Smooth muscle cell (in vitro differentiated cells): ENCODE measurements around the gene STK11IP. TPM values are rescaled to one million over a fixed set of nuclear protein-coding genes. Genes with fewer than 3 reads are reported as not detected.

Experiments
- DNase-seq: peaks from one replicate; lab custom pipeline; 2025; ENCODE audit not compliant: unreplicated experiment; lab: John Stamatoyannopoulos, UW
- H2AFZ ChIP-seq: fragments of 200-600 bp; sonication (generic); 2 replicates; pipeline ENCODE4 v1.6.0; 2016; ENCODE audit warnings: antibody characterized with exemption, low read depth, mild to moderate bottlenecking
- H3F3A ChIP-seq: fragments of 200-600 bp; sonication (generic); 2 replicates; pipeline ENCODE4 v1.6.0; 2017; ENCODE audit warnings: antibody characterized with exemption, low read depth
- H3K27ac ChIP-seq: fragments of 200-600 bp; sonication (generic); 2 replicates; pipeline ENCODE4 v1.5.1; 2016; ENCODE audit warnings: low read depth, mild to moderate bottlenecking
- H3K27me3 ChIP-seq: fragments of 200-600 bp; sonication (generic); 2 replicates; pipeline ENCODE4 v1.6.1; 2016; ENCODE audit warnings: low read depth, mild to moderate bottlenecking
- H3K36me3 ChIP-seq: fragments of 200-600 bp; sonication (generic); 2 replicates; pipeline ENCODE4 v1.5.1; 2016; ENCODE audit warnings: low read depth
- H3K4me1 ChIP-seq: fragments of 200-600 bp; sonication (generic); 2 replicates; pipeline ENCODE4 v1.5.1; 2016; ENCODE audit warnings: low read depth
- H3K4me2 ChIP-seq: fragments of 200-600 bp; sonication (generic); 2 replicates; pipeline ENCODE4 v1.6.0; 2016; ENCODE audit warnings: mild to moderate bottlenecking
- H3K4me3 ChIP-seq: fragments of 200-600 bp; sonication (generic); 2 replicates; pipeline ENCODE4 v1.5.1; 2016; ENCODE audit warnings: mild to moderate bottlenecking
- H3K79me2 ChIP-seq: fragments of 200-600 bp; sonication (generic); 2 replicates; pipeline ENCODE4 v1.6.0; 2016; ENCODE audit warnings: low read depth, mild to moderate bottlenecking
- H3K9ac ChIP-seq: fragments of 200-600 bp; sonication (generic); 2 replicates; pipeline ENCODE4 v1.6.0; 2016; ENCODE audit warnings: low read depth
- H3K9me3 ChIP-seq: fragments of 200-600 bp; sonication (generic); replicated peaks from 2 replicates; pipeline ENCODE4 v1.5.1; 2016; ENCODE audit warnings: low read depth
- H4K20me1 ChIP-seq: fragments of 200-600 bp; sonication (generic); 2 replicates; pipeline ENCODE4 v1.6.0; 2016; ENCODE audit warnings: low read depth
- CTCF ChIP-seq: fragments of 200-600 bp; sonication (generic); IDR thresholded peaks from 2 replicates; pipeline ENCODE4 v1.5.1; 2017; ENCODE audit warnings: borderline replicate concordance, mild to moderate bottlenecking, antibody characterized with exemption; ENCODE audit not compliant: insufficient read depth, poor library complexity, severe bottlenecking
- WGBS: methylation state at CpG from one replicate; pipeline ENCODE4 v1.1.7; 2016; ENCODE audit warnings: low lambda C conversion rate; 5-methylcytosine and 5-hydroxymethylcytosine counted together
- polyA plus RNA-seq: library from polyadenylated mRNA; unstranded; fragments of >200 nt; fragmentation: Nextera tagmentation; extraction: Ambion mirVana; gene quantifications from 2 replicates; pipeline ENCODE4 v1.2.1, GENCODE V29; 2016
- total RNA-seq: library from RNA; depleted of rRNA; stranded (reverse); fragments of >200 nt; gene quantifications from 2 replicates; pipeline ENCODE4 v1.2.3, GENCODE V29; 2014

The STK11IP gene
- total and polyA plus RNA-seq, 2 experiments from 2014 or later, result 10.2 to 13.6 TPM

- no peaks in the 10 kb centered on the region for H3K36me3 ChIP-seq
- no peak overlapping the region for H3K27ac ChIP-seq
- no peaks in the 10 kb centered on the region for H3K79me2 ChIP-seq
- no peaks in the 10 kb centered on the region for H4K20me1 ChIP-seq
- DNase-seq, result no peak
- 92% methylated on average over 3 of the region's 3 CpGs for WGBS
- H3K9ac ChIP-seq, result no peak overlapping the region
- H3K4me3 ChIP-seq, result no peak overlapping the region
- H3K9me3 ChIP-seq, result no peaks in the 10 kb centered on the region
- H3K4me1 ChIP-seq, result no peaks in the 10 kb centered on the region
- H3K27me3 ChIP-seq, result no peaks in the 10 kb centered on the region
- no peak for TF ChIP-seq CTCF
- H3F3A ChIP-seq, result no peaks in the 10 kb centered on the region
- H2AFZ ChIP-seq, result no peak overlapping the region
- H3K4me2 ChIP-seq, result no peak overlapping the region
Observed at GRCh38 chr2:219618733-219619122, 21.1 kb downstream of the STK11IP start.

GRCh38 chr2:219619235-219619634, 21.6 kb downstream of the STK11IP start:
- Histone ChIP-seq H3K79me2 (no peaks in the 10 kb centered on the region), H3K9ac (no peak overlapping the region), H3F3A (no peaks in the 10 kb centered on the region), H3K9me3 (no peaks in the 10 kb centered on the region), H3K36me3 (no peaks in the 10 kb centered on the region), H3K27me3 (no peaks in the 10 kb centered on the region), H4K20me1 (no peaks in the 10 kb centered on the region), H3K4me1 (no peaks in the 10 kb centered on the region), H3K27ac (no peak overlapping the region), H2AFZ (no peak overlapping the region), H3K4me2 (no peak overlapping the region), H3K4me3 (no peak overlapping the region)
- no peak for DNase-seq
- WGBS, result 48% methylated on average over 4 of the region's 4 CpGs
- peak; percentile 4 for TF ChIP-seq CTCF

- no peak overlapping the region for H3K9ac ChIP-seq
- no peak overlapping the region for H3K4me2 ChIP-seq
- H3K79me2 ChIP-seq, result no peaks in the 10 kb centered on the region
- no peaks in the 10 kb centered on the region for H3K4me1 ChIP-seq
- H3K27me3 ChIP-seq, result no peaks in the 10 kb centered on the region
- no peak for DNase-seq
- no peaks in the 10 kb centered on the region for H3F3A ChIP-seq
- no peak overlapping the region for H3K4me3 ChIP-seq
- TF ChIP-seq CTCF, result no peak
- H3K27ac ChIP-seq, result no peak overlapping the region
- no peaks in the 10 kb centered on the region for H3K9me3 ChIP-seq
- 89% methylated on average over 6 of the region's 6 CpGs for WGBS
- no peaks in the 10 kb centered on the region for H4K20me1 ChIP-seq
- no peaks in the 10 kb centered on the region for H3K36me3 ChIP-seq
- no peak overlapping the region for H2AFZ ChIP-seq
Observed at GRCh38 chr2:219620546-219620945, 22.9 kb downstream of the STK11IP start.

- Histone ChIP-seq H4K20me1 (no peaks in the 10 kb centered on the region), H3F3A (no peaks in the 10 kb centered on the region), H2AFZ (no peak overlapping the region), H3K36me3 (no peaks in the 10 kb centered on the region), H3K4me2 (no peak overlapping the region), H3K4me1 (no peaks in the 10 kb centered on the region), H3K9ac (no peak overlapping the region), H3K4me3 (no peak overlapping the region), H3K9me3 (no peaks in the 10 kb centered on the region), H3K79me2 (no peaks in the 10 kb centered on the region), H3K27ac (no peak overlapping the region), H3K27me3 (no peaks in the 10 kb centered on the region)
- DNase-seq, result no peak
- no peak for TF ChIP-seq CTCF
- WGBS, result 89% methylated on average over 4 of the region's 4 CpGs
Observed at GRCh38 chr2:219621935-219622334, 24.3 kb downstream of the STK11IP start.
